ENCODE data around the gene JAG2. TPM values are rescaled to one million over a fixed set of nuclear protein-coding genes. Genes with fewer than 3 reads are reported as not detected.

JAG2 gene
- total RNA-seq, 2 experiments from 2014 or later = 0.76 to 3.2 TPM

DNA sequence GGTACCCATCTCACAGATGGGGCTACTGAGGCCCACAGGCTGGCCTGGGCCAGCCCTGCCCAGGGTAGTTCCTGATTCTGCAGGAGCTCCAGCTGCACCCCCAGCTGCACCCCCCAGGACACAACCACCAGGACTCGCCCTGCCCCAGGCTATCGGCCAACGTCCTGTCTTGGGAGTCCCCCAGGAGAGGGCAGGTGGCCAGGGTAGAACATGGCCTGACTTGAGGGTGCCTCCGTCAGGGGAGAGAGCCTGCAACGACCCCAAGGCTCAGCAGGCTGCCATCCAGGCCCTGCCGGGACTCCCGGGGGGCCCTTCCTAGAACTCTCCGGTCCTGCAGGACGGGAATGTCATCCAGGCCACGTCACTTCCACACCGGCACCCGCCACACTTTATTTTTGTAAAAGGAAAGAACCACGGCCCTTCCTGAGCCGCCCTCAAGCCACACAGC is 15.8 kb downstream of the JAG2 start:
- DNase-seq = no peak
- CTCF ChIA-PET = no interaction called here

DNA sequence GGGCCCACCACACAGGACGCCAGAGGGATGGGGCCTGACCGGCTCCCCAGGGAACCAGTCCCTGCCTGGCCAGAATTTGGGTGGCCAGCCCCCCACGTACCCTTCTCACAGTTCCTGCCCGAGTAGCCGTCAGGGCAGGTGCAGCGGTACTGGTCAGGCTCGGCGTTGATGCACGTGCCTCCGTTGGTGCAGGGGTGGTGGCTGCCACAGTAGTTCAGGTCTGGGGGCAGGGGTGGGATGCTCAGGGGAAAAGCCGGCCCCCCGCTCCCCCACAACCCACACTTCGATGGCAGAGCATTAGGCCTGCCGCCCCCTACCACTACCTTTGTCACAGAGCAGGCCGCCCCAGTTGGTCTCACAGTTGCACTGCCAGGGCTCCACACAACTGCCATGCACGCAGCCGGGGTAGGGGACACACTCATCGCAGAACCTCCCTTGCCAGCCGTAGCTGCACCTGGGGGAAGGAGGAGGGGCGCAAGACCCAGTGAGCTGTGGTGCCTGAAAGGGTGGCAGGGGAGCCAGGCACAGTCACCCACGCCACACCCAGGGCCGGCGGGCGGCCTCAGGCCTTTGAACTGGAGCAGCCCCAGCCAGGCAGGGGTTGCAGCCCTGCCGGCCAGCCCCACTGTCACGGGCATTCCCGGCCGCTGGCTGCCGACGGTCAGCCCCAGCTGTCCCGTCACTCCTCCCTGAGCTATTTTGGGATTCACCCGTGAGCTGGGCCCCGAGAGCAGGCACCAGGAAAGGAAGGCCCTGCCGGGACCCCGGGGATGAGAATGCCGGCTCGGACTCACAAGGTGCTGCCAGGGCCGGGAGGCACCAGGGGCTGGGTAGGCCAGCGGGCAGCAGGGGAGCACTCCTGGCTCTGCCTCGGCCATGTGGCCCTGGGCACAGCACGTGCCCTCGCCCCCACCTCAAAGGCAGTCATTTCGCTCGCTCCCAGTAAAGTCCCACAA is 16.5 kb downstream of the JAG2 start:
- no peaks in the 10 kb centered on the region for H3K36me3 Mint-ChIP-seq
- H3K9me3 Mint-ChIP-seq (ENCODE audit: low read depth) = no peaks in the 10 kb centered on the region
- ATAC-seq = no peak

More for the DNA sequence above, 15.8 kb downstream of the JAG2 start:
- no peak overlapping the region for H3K4me3 Mint-ChIP-seq
- H3K36me3 Mint-ChIP-seq = no peaks in the 10 kb centered on the region
- H3K9me3 Mint-ChIP-seq (ENCODE audit: low read depth) = no peaks in the 10 kb centered on the region
- H3K4me1 Mint-ChIP-seq = no peaks in the 10 kb centered on the region
- no peak overlapping the region for H3K27ac Mint-ChIP-seq
- no peaks in the 10 kb centered on the region for H3K27me3 Mint-ChIP-seq
- no peak for ATAC-seq

DNA sequence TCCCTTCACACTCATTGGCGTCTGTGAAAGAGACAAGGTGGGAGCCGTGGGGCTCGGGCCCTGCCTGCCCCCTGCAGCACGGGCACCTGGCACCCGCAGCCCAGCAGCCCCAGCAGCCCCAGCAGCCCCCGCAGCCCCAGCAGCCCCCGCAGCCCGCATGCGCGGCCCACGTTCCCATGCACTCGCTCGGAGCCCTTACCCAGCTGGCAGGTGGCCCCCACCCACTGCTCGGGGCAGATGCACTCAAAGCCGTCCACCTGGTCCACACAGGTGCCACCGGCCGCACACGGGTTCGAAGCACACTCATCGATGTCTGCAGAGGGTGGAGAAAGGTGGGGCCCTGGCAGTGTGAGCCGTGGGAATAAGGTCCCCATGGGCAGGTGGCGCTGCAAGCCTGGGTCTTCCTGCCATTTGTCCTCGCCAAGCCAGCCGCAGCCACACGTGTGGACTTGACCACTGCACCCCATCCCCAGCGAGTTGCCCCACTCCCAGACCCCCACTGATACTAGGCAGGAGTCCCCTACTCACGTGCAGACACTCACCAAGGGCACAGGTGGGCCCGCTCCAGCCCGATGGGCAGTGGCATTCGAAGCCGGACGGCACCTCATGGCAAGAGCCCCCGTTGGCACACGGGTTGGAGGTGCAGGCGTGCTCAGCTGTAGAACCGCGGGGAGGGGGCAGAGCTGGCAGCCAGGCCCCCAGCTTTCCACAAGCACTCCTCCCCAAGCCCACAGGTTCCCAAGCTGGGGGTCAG is 17.3 kb downstream of the JAG2 start:
- Mint-ChIP-seq H3K36me3 (no peaks in the 10 kb centered on the region), H3K27ac (no peak overlapping the region), H3K27me3 (no peaks in the 10 kb centered on the region), H3K4me1 (no peaks in the 10 kb centered on the region), H3K4me3 (no peak overlapping the region), H3K9me3 (ENCODE audit: low read depth) (no peaks in the 10 kb centered on the region)
- DNase-seq (no peak), ATAC-seq (no peak)
- CTCF ChIA-PET = no interaction called here

More for the DNA sequence above, 16.5 kb downstream of the JAG2 start:
- H3K4me3 Mint-ChIP-seq = no peak overlapping the region
- no peaks in the 10 kb centered on the region for H3K4me1 Mint-ChIP-seq
- CTCF ChIA-PET = no interaction called here
- no peak for DNase-seq
- no peaks in the 10 kb centered on the region for H3K27me3 Mint-ChIP-seq
- no peak overlapping the region for H3K27ac Mint-ChIP-seq

DNA sequence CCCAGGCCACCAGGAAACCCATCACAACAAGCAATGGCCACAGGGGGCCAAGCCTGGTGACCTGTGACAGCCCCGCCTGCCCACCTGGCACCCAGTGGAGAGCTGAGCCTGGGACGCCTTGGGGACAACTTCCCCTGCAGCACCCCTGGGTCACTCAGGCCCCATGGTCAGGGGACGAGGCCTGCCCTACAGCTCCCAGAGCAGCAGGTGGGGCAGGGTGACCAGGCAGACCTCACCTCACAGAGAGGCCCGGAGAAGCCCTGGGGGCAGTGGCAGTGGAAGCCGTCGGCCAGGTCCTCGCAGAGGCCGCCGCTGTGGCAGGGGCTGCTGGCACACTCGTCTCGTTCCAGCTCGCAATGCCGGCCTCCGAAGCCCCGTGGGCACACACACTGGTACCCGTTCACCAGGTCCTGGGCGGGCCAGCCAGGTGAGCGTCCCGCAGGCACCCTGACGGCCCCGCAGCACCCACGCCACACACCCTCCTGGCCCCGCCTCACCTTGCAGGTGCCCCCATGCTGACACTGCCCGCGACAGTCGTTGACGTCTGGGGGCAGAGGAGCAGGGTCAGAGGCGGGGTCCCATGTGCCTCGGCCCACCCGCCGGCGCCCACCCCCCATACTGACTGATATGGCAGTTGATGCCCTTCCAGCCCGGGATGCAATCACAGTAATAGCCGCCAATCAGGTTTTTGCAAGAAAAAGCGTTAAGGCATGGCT is 18.1 kb downstream of the JAG2 start:
- no peaks in the 10 kb centered on the region for H3K9me3 Mint-ChIP-seq (ENCODE audit: low read depth)
- no peaks in the 10 kb centered on the region for H3K36me3 Mint-ChIP-seq
- H3K4me3 Mint-ChIP-seq = no peak overlapping the region
- CTCF ChIA-PET = no interaction called here
- DNase-seq (no peak), ATAC-seq (no peak)
- H3K27ac Mint-ChIP-seq = no peak overlapping the region
- H3K27me3 Mint-ChIP-seq = no peaks in the 10 kb centered on the region
- H3K4me1 Mint-ChIP-seq = no peaks in the 10 kb centered on the region

DNA sequence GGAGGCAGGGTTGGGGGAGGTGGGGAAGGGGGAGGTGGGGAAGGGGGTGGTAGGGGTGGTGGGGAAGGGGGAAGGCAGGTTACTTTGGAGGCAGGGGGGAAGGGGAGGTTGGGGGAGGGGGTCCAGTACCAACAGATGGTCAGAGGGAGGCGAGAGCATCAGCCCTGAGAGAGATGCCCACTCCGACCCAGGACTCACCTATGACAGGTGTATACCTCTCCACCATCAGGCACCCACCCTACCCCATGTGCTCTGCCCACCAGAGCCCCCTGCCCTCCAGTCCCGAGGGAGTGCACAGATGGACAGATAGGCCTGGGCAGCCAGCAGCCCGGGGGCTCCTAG is 18.6 kb downstream of the JAG2 start:
- H3K36me3 Mint-ChIP-seq = no peaks in the 10 kb centered on the region
- no peak overlapping the region for H3K4me3 Mint-ChIP-seq
- H3K27me3 Mint-ChIP-seq = no peaks in the 10 kb centered on the region
- ATAC-seq (no peak), DNase-seq (no peak)
- H3K27ac Mint-ChIP-seq = no peak overlapping the region
- H3K9me3 Mint-ChIP-seq (ENCODE audit: low read depth) = no peaks in the 10 kb centered on the region
- no peaks in the 10 kb centered on the region for H3K4me1 Mint-ChIP-seq
- CTCF ChIA-PET = no interaction called here

DNA sequence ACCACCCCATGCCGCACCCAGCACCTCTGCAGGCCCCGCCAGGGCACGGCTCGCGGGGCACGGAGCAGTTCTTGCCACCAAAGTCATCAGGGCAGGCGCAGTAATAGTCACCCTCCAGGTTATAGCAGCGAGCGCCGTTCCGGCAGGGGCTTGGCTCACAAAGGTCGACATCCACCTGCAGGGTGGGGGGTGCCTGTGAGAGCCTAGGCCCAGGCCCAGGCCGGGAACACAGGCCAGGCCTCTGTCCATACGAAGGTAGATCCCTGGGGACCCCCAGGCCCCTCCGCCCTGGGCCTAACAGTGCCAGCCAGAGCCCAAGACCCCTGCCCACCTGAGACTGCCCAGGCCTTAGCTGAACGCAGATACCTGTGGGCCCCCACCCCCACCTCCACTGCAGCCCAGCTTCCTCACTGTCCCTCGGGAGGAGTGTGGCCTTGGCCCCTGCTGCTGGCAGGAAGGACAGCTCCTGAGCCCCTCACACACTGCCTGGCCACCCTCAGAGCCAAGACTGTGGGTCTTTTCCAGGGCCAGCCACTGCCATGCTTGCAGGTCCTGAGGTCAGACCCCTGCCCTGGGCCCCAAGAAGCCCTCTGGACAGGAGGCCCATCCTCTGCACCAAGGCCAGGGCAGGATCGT is 19.3 kb downstream of the JAG2 start:
- ATAC-seq = no peak
- Mint-ChIP-seq H3K36me3 (no peaks in the 10 kb centered on the region), H3K27me3 (no peaks in the 10 kb centered on the region), H3K4me3 (no peak overlapping the region), H3K9me3 (ENCODE audit: low read depth) (no peaks in the 10 kb centered on the region), H3K4me1 (no peaks in the 10 kb centered on the region), H3K27ac (no peak overlapping the region)
- CTCF ChIA-PET = no interaction called here
- DNase-seq = no peak

DNA sequence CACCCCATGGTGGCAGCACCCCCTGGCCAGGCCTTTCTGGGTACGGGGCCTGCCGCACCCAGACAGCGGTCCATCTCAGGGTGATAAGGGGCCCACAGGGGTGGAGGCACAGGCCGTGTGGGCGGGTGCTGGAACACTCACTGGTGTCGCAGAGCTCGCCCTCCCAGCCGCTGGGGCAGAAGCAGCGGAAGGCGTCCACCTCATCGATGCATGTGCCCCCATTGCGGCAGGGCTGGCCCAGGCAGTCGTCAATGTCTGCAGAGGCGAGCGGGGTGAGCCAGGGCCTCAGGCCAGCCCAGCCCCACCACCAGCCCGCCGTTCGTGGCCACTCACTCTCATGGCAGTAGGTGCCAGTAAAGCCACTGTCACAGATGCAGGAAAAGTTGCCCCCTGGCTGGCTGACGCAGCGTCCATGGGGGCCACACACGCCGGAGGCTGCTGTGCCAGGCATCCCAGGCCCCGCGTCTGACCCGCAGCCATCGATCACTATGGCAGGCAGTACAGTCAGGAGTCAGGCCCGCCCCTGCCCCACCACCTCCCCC is 19.9 kb downstream of the JAG2 start:
- H3K36me3 Mint-ChIP-seq = no peaks in the 10 kb centered on the region
- no peak overlapping the region for H3K4me3 Mint-ChIP-seq
- H3K9me3 Mint-ChIP-seq (ENCODE audit: low read depth) = no peaks in the 10 kb centered on the region
- H3K27ac Mint-ChIP-seq = no peak overlapping the region
- H3K4me1 Mint-ChIP-seq = no peaks in the 10 kb centered on the region
- DNase-seq = no peak
- no peaks in the 10 kb centered on the region for H3K27me3 Mint-ChIP-seq
- no peak for ATAC-seq
- CTCF ChIA-PET = interaction anchor here (0.7 kb wide), 1 partner anchor 417 kb away, joined by 3 read pairs; no protein-coding TSS in a partner anchor

DNA sequence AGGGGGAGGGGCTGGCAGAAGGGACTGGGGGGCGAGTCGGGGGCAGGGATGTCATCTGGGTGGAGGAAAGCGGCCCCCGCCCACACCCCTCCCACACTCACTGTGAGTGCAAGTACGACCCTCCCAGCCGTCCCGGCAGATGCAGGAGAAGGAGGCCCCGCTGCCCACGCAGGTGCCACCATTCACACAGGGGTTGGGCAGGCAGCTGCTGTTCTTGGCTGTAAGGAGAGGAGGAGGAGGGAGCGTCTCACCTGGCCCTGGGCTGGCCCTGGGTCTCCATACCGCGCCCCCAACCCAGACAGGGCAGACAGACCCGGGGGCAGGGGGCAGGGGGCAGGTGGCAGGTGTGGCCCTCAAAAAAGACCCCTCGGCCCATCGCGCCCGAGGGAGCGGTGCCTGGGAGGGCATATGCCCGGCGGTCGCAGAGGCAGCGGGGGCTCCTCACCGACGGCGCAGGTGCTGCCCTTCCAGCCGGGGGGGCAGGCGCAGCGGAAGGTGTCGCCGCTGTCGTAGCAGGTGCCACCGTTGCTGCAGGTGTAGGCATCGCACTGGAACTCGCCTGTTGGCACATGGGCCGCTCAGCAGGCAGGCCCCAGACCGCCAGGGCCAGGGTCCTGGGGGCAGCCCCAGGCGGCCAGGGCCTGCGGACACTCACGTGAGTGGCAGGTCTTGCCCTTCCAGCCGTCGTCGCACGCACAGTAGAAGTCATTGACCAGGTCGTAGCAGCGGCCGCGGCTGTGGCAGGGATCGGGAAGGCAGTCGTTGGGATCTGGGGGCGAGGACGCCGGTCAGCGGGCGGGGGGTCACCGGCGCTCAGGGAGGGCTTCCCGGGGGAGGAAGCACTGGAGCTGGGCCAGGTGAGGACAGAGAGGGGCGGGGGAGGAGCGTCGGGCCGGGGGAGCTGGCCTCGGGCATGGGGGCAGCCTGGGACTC is 20.6 kb downstream of the JAG2 start:
- H3K4me3 Mint-ChIP-seq = no peak overlapping the region
- no peak overlapping the region for H3K27ac Mint-ChIP-seq
- CTCF ChIA-PET = interaction anchor here (0.7 kb wide), 1 partner anchor 417 kb away, joined by 3 read pairs; no protein-coding TSS in a partner anchor
- DNase-seq (no peak), ATAC-seq (no peak)
- H3K27me3 Mint-ChIP-seq = no peaks in the 10 kb centered on the region
- no peaks in the 10 kb centered on the region for H3K36me3 Mint-ChIP-seq
- no peaks in the 10 kb centered on the region for H3K4me1 Mint-ChIP-seq
- no peaks in the 10 kb centered on the region for H3K9me3 Mint-ChIP-seq (ENCODE audit: low read depth)

DNA sequence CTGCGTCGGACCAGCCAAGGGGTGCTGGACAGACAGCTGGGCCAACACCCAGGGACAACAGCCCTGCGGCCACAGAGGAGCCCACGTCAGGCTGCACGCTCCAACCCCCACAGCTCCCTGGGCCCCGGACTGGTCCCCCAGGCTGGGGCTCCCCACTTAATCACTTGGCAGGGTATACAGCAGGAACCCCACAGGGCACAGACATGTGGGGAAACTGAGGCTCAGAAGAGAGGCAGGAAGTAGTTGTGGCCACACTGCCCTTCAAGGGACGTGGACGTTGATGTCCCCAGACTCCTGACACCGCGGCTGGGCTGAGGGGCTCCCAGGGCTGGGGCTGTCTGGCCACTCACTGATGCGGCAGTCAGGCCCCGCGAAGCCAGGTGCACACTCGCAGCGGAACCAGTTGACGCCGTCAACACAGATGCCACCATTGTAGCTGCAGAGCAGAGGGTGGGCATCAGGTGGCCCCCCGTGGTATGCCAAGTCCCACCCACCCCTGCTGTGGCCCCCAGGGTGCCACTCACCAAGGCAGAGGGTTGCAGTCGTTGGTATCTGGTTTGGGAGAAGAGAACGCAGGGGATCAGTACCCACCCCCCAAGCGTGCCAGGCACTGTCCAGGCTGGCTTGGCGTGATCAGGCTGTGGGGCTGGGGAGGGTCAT is 21.5 kb downstream of the JAG2 start:
- Mint-ChIP-seq H3K36me3 (no peaks in the 10 kb centered on the region), H3K27ac (no peak overlapping the region), H3K4me1 (no peaks in the 10 kb centered on the region), H3K9me3 (ENCODE audit: low read depth) (no peaks in the 10 kb centered on the region), H3K27me3 (no peaks in the 10 kb centered on the region), H3K4me3 (no peak overlapping the region)
- no peak for DNase-seq
- CTCF ChIA-PET = no interaction called here
- ATAC-seq = no peak

DNA sequence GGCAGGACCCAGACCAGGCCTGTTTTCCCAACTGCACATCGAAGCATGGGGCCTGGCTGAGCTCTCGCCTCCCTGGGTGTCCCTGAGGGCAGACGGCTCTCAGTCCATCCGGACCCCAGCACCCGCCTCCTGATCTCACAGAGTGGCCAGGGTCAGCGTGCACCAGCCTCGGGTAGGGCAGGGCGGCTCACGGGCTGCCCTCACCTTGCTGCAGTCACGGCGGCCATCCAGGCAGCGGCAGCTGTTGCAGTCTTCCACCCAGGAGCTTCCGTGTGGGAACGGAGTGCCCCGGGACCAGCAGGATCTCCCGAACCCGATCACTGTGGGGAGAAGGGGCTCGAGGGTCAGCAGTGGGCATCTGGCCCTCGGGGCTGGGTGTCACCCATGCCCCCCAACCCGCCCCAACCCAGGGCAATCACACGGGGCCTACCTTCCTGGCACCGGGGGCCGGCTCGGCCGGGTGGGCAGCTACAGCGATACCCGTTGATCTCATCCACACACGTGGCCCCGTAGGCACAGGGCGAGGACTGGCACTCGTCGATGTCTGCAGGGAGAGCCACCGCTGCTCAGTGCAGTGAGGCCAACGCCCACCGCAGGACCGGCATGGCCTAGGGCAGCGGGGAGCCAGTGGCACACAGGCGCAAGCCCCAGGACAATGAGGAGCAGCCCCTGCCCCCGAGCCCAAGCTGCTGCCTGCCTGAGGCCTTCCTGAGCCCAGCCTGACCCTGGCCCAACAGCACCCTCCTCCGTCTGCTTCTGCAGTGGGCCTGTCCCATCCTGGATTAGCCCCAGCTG is 22.2 kb downstream of the JAG2 start:
- no peaks in the 10 kb centered on the region for H3K27me3 Mint-ChIP-seq
- H3K9me3 Mint-ChIP-seq (ENCODE audit: low read depth) = no peaks in the 10 kb centered on the region
- no peak overlapping the region for H3K27ac Mint-ChIP-seq
- no peak for ATAC-seq
- no peak for DNase-seq
- CTCF ChIA-PET = interaction anchor here (1.5 kb wide), 1 partner anchor 56 kb away, joined by 3 read pairs; no protein-coding TSS in a partner anchor
- no peaks in the 10 kb centered on the region for H3K36me3 Mint-ChIP-seq
- H3K4me3 Mint-ChIP-seq = no peak overlapping the region
- no peaks in the 10 kb centered on the region for H3K4me1 Mint-ChIP-seq
